ENCODE results near the gene B4GALNT1. TPM values are rescaled to one million over a fixed set of nuclear protein-coding genes. Genes with fewer than 3 reads are reported as not detected.

The B4GALNT1 gene
- total and polyA plus RNA-seq, 9 of the 15 experiments (the other 6 are each of a cell fraction or from before 2014, with no cell fraction given): 1.0 to 32.2 (median 9.8) TPM

DNA sequence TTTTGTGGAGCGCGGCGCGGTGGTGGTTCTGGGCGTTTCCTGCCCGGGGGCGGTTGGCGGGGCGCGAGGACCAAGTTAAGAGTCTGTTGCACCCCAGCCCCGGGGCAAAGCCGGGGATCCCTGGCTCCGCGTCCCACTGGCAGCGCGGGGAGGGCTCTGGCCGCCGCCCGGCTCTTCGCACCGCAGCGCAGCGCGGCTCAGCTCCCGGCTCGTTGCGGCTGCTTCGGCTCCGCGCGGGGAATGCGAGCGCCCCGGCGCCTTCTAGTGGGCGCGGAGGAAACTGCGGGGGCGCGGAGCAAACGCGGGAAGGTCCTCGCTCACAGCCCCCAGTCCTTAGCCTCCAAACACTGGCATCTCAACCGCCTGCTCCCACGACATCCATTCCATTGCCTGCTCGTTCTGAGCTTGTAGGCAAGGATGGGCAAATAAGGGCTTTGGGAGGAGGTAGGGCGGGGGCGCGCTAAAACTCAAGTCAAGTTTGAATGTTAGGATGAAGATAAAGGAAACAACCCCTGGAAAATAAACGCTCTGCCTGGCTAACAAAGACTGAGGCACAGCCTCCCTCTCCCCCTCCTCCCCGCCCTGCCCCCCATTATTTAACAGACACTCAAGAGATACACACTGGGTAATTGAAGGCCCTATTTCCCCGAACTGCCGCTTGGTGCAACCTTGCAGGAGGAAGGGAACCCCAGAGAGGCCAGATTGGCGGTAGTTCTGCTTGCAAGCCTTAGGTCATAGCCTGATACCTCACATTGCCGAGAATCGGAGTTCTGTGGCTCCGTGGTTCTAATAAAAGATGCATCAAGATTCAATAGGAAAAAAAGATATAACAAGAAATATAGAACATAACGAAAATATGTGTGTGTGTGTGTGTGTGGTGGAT lies at the start of gene B4GALNT1 (continued):
- TF ChIP-seq, protein P1, sequence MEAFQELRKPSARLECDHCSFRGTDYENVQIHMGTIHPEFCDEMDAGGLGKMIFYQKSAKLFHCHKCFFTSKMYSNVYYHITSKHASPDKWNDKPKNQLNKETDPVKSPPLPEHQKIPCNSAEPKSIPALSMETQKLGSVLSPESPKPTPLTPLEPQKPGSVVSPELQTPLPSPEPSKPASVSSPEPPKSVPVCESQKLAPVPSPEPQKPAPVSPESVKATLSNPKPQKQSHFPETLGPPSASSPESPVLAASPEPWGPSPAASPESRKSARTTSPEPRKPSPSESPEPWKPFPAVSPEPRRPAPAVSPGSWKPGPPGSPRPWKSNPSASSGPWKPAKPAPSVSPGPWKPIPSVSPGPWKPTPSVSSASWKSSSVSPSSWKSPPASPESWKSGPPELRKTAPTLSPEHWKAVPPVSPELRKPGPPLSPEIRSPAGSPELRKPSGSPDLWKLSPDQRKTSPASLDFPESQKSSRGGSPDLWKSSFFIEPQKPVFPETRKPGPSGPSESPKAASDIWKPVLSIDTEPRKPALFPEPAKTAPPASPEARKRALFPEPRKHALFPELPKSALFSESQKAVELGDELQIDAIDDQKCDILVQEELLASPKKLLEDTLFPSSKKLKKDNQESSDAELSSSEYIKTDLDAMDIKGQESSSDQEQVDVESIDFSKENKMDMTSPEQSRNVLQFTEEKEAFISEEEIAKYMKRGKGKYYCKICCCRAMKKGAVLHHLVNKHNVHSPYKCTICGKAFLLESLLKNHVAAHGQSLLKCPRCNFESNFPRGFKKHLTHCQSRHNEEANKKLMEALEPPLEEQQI (IDR thresholded peaks at IDR 0.05): no peak
- TF ChIP-seq ZNF696 (CRISPR knock-in tag; conservative IDR thresholded peaks at IDR 0.05) (no peak), NCOA1 (IDR thresholded peaks at IDR 0.05; ENCODE audit: low read depth) (no peak), ZNF175 (CRISPR knock-in tag; IDR thresholded peaks at IDR 0.05; ENCODE audit: low read depth) (no peak), MCM7 (IDR thresholded peaks at IDR 0.05) (no peak), CC2D1A (IDR thresholded peaks at IDR 0.05) (no peak), TAF15 (IDR thresholded peaks at IDR 0.05; ENCODE audit: low read depth, low read length) (no peak), ZNF316 (IDR thresholded peaks at IDR 0.05) (no peak), ATF1 (CRISPR knock-in tag; IDR thresholded peaks at IDR 0.05) (no peak), ATF1 (tag; IDR thresholded peaks at IDR 0.05) (peak; percentile 39), SMC3 (conservative IDR thresholded peaks at IDR 0.05; ENCODE audit: insufficient read depth, low read depth, low read length) (peak; percentile 87), SIN3B (IDR thresholded peaks at IDR 0.05; ENCODE audit: low read depth) (0 out of 2 replicates have a peak, but pooled peaks have one; percentile 41), STAT5B (CRISPR knock-in tag; IDR thresholded peaks at IDR 0.05) (no peak), CTBP1 (IDR thresholded peaks at IDR 0.05; ENCODE audit: borderline replicate concordance) (peak; percentile 90), FUS (optimal IDR thresholded peaks at IDR 0.05; ENCODE audit: low read depth, low read length) (no peak), ZNF444 (CRISPR knock-in tag; IDR thresholded peaks at IDR 0.05) (no peak), ZNF165 (CRISPR knock-in tag; IDR thresholded peaks at IDR 0.05; ENCODE audit: borderline replicate concordance) (no peak), ZEB2 (IDR thresholded peaks at IDR 0.05) (no peak), ASH1L (IDR thresholded peaks at IDR 0.05; ENCODE audit: borderline replicate concordance, low read depth, partially characterized antibody) (no peak), ZFX (CRISPR knock-in tag; IDR thresholded peaks at IDR 0.05) (no peak)
- TF ChIP-seq, protein P2, sequence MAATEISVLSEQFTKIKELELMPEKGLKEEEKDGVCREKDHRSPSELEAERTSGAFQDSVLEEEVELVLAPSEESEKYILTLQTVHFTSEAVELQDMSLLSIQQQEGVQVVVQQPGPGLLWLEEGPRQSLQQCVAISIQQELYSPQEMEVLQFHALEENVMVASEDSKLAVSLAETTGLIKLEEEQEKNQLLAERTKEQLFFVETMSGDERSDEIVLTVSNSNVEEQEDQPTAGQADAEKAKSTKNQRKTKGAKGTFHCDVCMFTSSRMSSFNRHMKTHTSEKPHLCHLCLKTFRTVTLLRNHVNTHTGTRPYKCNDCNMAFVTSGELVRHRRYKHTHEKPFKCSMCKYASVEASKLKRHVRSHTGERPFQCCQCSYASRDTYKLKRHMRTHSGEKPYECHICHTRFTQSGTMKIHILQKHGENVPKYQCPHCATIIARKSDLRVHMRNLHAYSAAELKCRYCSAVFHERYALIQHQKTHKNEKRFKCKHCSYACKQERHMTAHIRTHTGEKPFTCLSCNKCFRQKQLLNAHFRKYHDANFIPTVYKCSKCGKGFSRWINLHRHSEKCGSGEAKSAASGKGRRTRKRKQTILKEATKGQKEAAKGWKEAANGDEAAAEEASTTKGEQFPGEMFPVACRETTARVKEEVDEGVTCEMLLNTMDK (IDR thresholded peaks at IDR 0.05; ENCODE audit: borderline replicate concordance, insufficient read depth, low read depth, low read length, poor library complexity, severe bottlenecking): peak; percentile 65
- TF ChIP-seq, protein P3, sequence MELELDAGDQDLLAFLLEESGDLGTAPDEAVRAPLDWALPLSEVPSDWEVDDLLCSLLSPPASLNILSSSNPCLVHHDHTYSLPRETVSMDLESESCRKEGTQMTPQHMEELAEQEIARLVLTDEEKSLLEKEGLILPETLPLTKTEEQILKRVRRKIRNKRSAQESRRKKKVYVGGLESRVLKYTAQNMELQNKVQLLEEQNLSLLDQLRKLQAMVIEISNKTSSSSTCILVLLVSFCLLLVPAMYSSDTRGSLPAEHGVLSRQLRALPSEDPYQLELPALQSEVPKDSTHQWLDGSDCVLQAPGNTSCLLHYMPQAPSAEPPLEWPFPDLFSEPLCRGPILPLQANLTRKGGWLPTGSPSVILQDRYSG (tag; conservative IDR thresholded peaks at IDR 0.05; ENCODE audit: low read depth): no peak
- TF ChIP-seq, protein P4, sequence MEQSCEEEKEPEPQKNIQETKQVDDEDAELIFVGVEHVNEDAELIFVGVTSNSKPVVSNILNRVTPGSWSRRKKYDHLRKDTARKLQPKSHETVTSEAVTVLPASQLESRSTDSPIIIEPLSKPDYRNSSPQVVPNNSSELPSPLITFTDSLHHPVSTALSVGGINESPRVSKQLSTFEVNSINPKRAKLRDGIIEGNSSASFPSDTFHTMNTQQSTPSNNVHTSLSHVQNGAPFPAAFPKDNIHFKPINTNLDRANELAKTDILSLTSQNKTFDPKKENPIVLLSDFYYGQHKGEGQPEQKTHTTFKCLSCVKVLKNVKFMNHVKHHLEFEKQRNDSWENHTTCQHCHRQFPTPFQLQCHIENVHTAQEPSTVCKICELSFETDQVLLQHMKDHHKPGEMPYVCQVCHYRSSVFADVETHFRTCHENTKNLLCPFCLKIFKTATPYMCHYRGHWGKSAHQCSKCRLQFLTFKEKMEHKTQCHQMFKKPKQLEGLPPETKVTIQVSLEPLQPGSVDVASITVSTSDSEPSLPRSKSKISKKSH (CRISPR knock-in tag; IDR thresholded peaks at IDR 0.05): no peak
